ENCODE measurements around the gene CCDC71. TPM values are rescaled to one million over a fixed set of nuclear protein-coding genes. Genes with fewer than 3 reads are reported as not detected.

Gene CCDC71
- total and polyA plus RNA-seq, 2 of the 13 experiments (the other 11 are each of a cell fraction or from before 2014, with no cell fraction given): 9.7 to 14.3 TPM

- TF ChIP-seq SALL1 (CRISPR knock-in tag; IDR thresholded peaks at IDR 0.05): peak; percentile 52; the same call in 1 of the 2 replicates
Observed at GRCh38 chr3:49158103-49158709, 7.9 kb downstream of the CCDC71 start (continued).

DNA sequence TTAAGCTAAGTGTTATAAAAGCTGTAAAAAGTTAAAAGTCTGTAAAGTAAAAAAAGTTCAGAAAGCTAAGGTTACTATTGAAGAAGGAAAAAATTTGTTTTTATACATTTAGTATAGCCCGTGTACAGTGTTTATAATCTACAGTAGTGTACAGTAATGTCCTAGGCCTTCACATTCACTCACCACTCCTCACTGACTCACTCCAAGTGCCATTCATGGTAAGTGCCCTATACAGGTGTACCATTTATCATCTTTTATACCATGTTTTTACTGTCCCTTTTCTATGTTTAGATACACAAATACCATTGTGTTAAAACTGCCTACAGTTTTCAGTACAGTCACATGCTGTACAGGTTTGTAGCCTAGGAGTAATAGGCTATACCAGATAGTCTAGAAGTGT lies 8.8 kb downstream of the CCDC71 start:
- Histone ChIP-seq H2AFZ (ENCODE audit: low read length) (no peak overlapping the region), H3K9me3 (ENCODE audit: low read length) (no peaks in the 10 kb centered on the region), H3K27ac (ENCODE audit: extremely low read length, insufficient read depth, low read length) (no peak overlapping the region), H3K4me2 (ENCODE audit: low read depth, low read length) (no peak overlapping the region), H3K9ac (ENCODE audit: insufficient read depth, low read depth, low read length) (no peak overlapping the region), H3K79me2 (ENCODE audit: insufficient read depth, low read length) (no peaks in the 10 kb centered on the region), H3K27me3 (ENCODE audit: control insufficient read depth in 1 of 2, insufficient read depth in 2 of 2, low read length in 2 of 2) (no peaks in the 10 kb centered on the region), H3K4me3 (replicated peaks in 1 of 3; ENCODE audit: insufficient read depth in 1 of 3, low read depth in 2 of 3, low read length in 3 of 3) (no peak overlapping the region), H3K36me3 (replicated peaks in 1 of 2; ENCODE audit: control insufficient read depth in 1 of 2, insufficient read depth in 2 of 2, low read length in 2 of 2) (no peaks in the 10 kb centered on the region), H4K20me1 (ENCODE audit: insufficient read depth, low read length) (no peaks in the 10 kb centered on the region), H3K4me1 (ENCODE audit: insufficient read depth, low read length) (peaks cover 14% of the 10 kb centered on the region)
- POLR2A ChIA-PET: interaction anchor here (0.8 to 1.9 kb wide), 5 partner anchors 8 to 169 kb away, joined by 3 to 5 read pairs (median 4); partner anchors contain the start of genes KLHDC8B, LAMB2 and WDR6
- no peak for TF ChIP-seq AHR (CRISPR knock-in tag; IDR thresholded peaks at IDR 0.05)
- TF ChIP-seq RFXANK (CRISPR knock-in tag; IDR thresholded peaks at IDR 0.05): no peak
- intact Hi-C loops (cut with micrococcal nuclease; ENCODE audit: unreplicated experiment) (loop anchor here (5.0 kb wide), 1 partner anchor 170 kb away; no protein-coding TSS in a partner anchor), in situ Hi-C loops (cut with HindIII; ENCODE audit: extremely low pct_ligation_motif_present, low pct_unique_long_range_greater_than_20kb) (loop anchor here (25.0 kb wide), 1 partner anchor 280 kb away; the partner anchor contains the start of gene NICN1)
- no peak for ATAC-seq
- WGBS (ENCODE audit: low lambda C conversion rate): 26% methylated on average over 1 of the region's 1 CpG
- no peak for FAIRE-seq
- BruUV-seq (replicated peaks): no TSS peak
- DNase-seq (ENCODE audit: low spot score): no peak
- CTCF ChIA-PET (ENCODE audit: low intra/inter-chr PET ratio, low total read pairs): interaction anchor here (1.2 kb wide), 1 partner anchor 169 kb away, joined by 4 read pairs; no protein-coding TSS in a partner anchor

GRCh38 chr3:49153349-49153912 lies 12.7 kb downstream of the CCDC71 start:
- ChIA-PET CTCF (ENCODE audit: low intra/inter-chr PET ratio, low total read pairs) (no interaction called here), POLR2A (no interaction called here)
- Histone ChIP-seq H3K27ac (ENCODE audit: extremely low read length, insufficient read depth, low read length) (no peak overlapping the region), H3K36me3 (replicated peaks in 1 of 2; ENCODE audit: control insufficient read depth in 1 of 2, insufficient read depth in 2 of 2, low read length in 2 of 2) (no peaks in the 10 kb centered on the region), H2AFZ (ENCODE audit: low read length) (no peak overlapping the region), H4K20me1 (ENCODE audit: insufficient read depth, low read length) (no peaks in the 10 kb centered on the region), H3K9me3 (ENCODE audit: low read length) (no peaks in the 10 kb centered on the region), H3K4me2 (ENCODE audit: low read depth, low read length) (no peak overlapping the region), H3K9ac (ENCODE audit: insufficient read depth, low read depth, low read length) (no peak overlapping the region), H3K27me3 (ENCODE audit: control insufficient read depth in 1 of 2, insufficient read depth in 2 of 2, low read length in 2 of 2) (no peaks in the 10 kb centered on the region), H3K79me2 (ENCODE audit: insufficient read depth, low read length) (no peaks in the 10 kb centered on the region), H3K4me1 (ENCODE audit: insufficient read depth, low read length) (peaks cover 10% of the 10 kb centered on the region), H3K4me3 (replicated peaks in 1 of 3; ENCODE audit: insufficient read depth in 1 of 3, low read depth in 2 of 3, low read length in 3 of 3) (no peak overlapping the region)
- 45% methylated on average over 2 of the region's 3 CpGs for WGBS (ENCODE audit: low lambda C conversion rate)
- intact Hi-C loops (cut with micrococcal nuclease; ENCODE audit: unreplicated experiment): no loop called here
- no peak for FAIRE-seq
- DNase-seq (ENCODE audit: low spot score): no peak
- BruUV-seq (replicated peaks): no TSS peak
- in situ Hi-C loops (cut with HindIII; ENCODE audit: extremely low pct_ligation_motif_present, low pct_unique_long_range_greater_than_20kb): loop anchor here (25.0 kb wide), 1 partner anchor 284 kb away; the partner anchor contains the start of gene NICN1
- peak; percentile 14; the same call in 1 of the 3 replicates for ATAC-seq
- TF ChIP-seq HMG20A (CRISPR knock-in tag; IDR thresholded peaks at IDR 0.05; ENCODE audit: borderline replicate concordance): no peak
- TF ChIP-seq REXO4 (CRISPR knock-in tag; IDR thresholded peaks at IDR 0.05; ENCODE audit: borderline replicate concordance): no peak
- no peak for TF ChIP-seq GMEB2 (CRISPR knock-in tag; IDR thresholded peaks at IDR 0.05; ENCODE audit: low read depth)
- TF ChIP-seq ZFP41 (CRISPR knock-in tag; IDR thresholded peaks at IDR 0.05; ENCODE audit: borderline replicate concordance): no peak
- no peak for TF ChIP-seq ZBTB46 (CRISPR knock-in tag; IDR thresholded peaks at IDR 0.05; ENCODE audit: borderline replicate concordance)
- TF ChIP-seq DNMT1 (CRISPR knock-in tag; IDR thresholded peaks at IDR 0.05): no peak
- no peak for TF ChIP-seq MYPOP (CRISPR knock-in tag; IDR thresholded peaks at IDR 0.05)
- TF ChIP-seq SNRNP70 (IDR thresholded peaks at IDR 0.05; ENCODE audit: low read depth, low read length): no peak

Data from HepG2 (cell line).